HG03442 (cell line): ENCODE results near the gene SCAANT1.

ENCODE experiments used
- ATAC-seq: cut with Tn5 transposase; IDR thresholded peaks from one replicate; pipeline ENCODE4 v1.9.1; 2021; ENCODE audit warnings: mild to moderate bottlenecking, moderate library complexity; ENCODE audit not compliant: unreplicated experiment

SCAANT1 gene

GRCh38 chr3:63905731-63906620, 6.2 kb downstream of the SCAANT1 start:
- ATAC-seq: no peak

GRCh38 chr3:63900459-63900858, 11.7 kb downstream of the SCAANT1 start:
- ATAC-seq: no peak

- ATAC-seq: no peak
Measured at GRCh38 chr3:63900010-63900409, 12.2 kb downstream of the SCAANT1 start.

GRCh38 chr3:63896332-63897030, 15.7 kb downstream of the SCAANT1 start:
- ATAC-seq: peak; percentile 70

- ATAC-seq: no peak
Measured at GRCh38 chr3:63895422-63896189, 16.6 kb downstream of the SCAANT1 start.

GRCh38 chr3:63892773-63893352, 19.3 kb downstream of the SCAANT1 start:
- ATAC-seq: no peak

- no peak for ATAC-seq
Measured at GRCh38 chr3:63891518-63891917, 20.7 kb downstream of the SCAANT1 start.

GRCh38 chr3:63886858-63887257, 25.3 kb downstream of the SCAANT1 start:
- no peak for ATAC-seq

- no peak for ATAC-seq
Measured at GRCh38 chr3:63880653-63881052, 31.5 kb downstream of the SCAANT1 start.

GRCh38 chr3:63878394-63879060, 33.7 kb downstream of the SCAANT1 start:
- no peak for ATAC-seq

GRCh38 chr3:63877737-63878393, 34.3 kb downstream of the SCAANT1 start:
- no peak for ATAC-seq

- no peak for ATAC-seq
Measured at GRCh38 chr3:63876260-63876659, 35.9 kb downstream of the SCAANT1 start.

GRCh38 chr3:63875510-63875909, 36.7 kb downstream of the SCAANT1 start:
- ATAC-seq: no peak

GRCh38 chr3:63874769-63875168, 37.4 kb downstream of the SCAANT1 start:
- ATAC-seq: peak; percentile 34

GRCh38 chr3:63872135-63872924, 39.9 kb downstream of the SCAANT1 start:
- no peak for ATAC-seq

- no peak for ATAC-seq
Measured at GRCh38 chr3:63870615-63871005, 41.6 kb downstream of the SCAANT1 start.

GRCh38 chr3:63869940-63870614, 42.1 kb downstream of the SCAANT1 start:
- no peak for ATAC-seq

- no peak for ATAC-seq
Measured at GRCh38 chr3:63867225-63867624, 45.0 kb downstream of the SCAANT1 start.

GRCh38 chr3:63864965-63865327, 47.2 kb downstream of the SCAANT1 start:
- ATAC-seq: no peak
